ENCODE results near the gene ACSS3.

- TF ChIP-seq POLR2A (IDR thresholded peaks at IDR 0.05) (no peak), CTCF (IDR thresholded peaks at IDR 0.05) (no peak)
Measured at GRCh38 chr12:81088221-81088620, 10.3 kb downstream of the ACSS3 start.
